Activated T-helper 1 cell treated with anti-CD3 and anti-CD28 coated beads, Interleukin-12 subunit alpha, Interleukin-12 subunit beta, Interleukin-2, Interleukin-4 antibody, amounts not matched to agents 30 ng/mL and 10 ng/mL and 1 ng/mL, durations not matched to agents 14 hours and 24 hours and 36 hours (primary cell): Measurements from ENCODE around the gene CNTLN. TPM values are rescaled to one million over a fixed set of nuclear protein-coding genes. Genes with fewer than 3 reads are reported as not detected.
"Not testable (repeated sequence)": the region's sequence is repeated elsewhere in the genome, so short reads cannot be mapped to it uniquely, and the experiment has no call there.

Source experiments
- DNase-seq: peaks from one replicate; pipeline ENCODE4 v3.0.0; 2021; ENCODE audit warnings: low spot score
- H3K27ac Mint-ChIP-seq: one replicate; pipeline ENCODE4 v1.8.0; 2021; ENCODE audit warnings: mild to moderate bottlenecking, mixed read lengths
- H3K27me3 Mint-ChIP-seq: one replicate; pipeline ENCODE4 v1.8.0; 2022; ENCODE audit warnings: mild to moderate bottlenecking, moderate library complexity, mixed read lengths; ENCODE audit not compliant: insufficient read depth
- H3K36me3 Mint-ChIP-seq: one replicate; pipeline ENCODE4 v1.8.0; 2021; ENCODE audit warnings: low read depth, mixed read lengths
- H3K4me1 Mint-ChIP-seq: one replicate; pipeline ENCODE4 v1.8.0; 2021; ENCODE audit warnings: low read depth, mixed read lengths
- H3K4me3 Mint-ChIP-seq: one replicate; pipeline ENCODE4 v1.8.0; 2021; ENCODE audit warnings: mild to moderate bottlenecking, moderate library complexity, mixed read lengths
- H3K9me3 Mint-ChIP-seq: one replicate; pipeline ENCODE4 v1.8.0; 2021; ENCODE audit warnings: mixed read lengths
- intact Hi-C: fragments of 100-400 bp; cut with micrococcal nuclease; formaldehyde crosslinking; loops from one replicate; pipeline ENCODE4 v1.15.1; 2024
- total RNA-seq: library from RNA; stranded (reverse); gene quantifications from 2 replicates; pipeline ENCODE4 v1.2.3, GENCODE V29; 2022

Gene CNTLN
- total RNA-seq, 1 donor from 2014 or later = 1.5 TPM

DNA sequence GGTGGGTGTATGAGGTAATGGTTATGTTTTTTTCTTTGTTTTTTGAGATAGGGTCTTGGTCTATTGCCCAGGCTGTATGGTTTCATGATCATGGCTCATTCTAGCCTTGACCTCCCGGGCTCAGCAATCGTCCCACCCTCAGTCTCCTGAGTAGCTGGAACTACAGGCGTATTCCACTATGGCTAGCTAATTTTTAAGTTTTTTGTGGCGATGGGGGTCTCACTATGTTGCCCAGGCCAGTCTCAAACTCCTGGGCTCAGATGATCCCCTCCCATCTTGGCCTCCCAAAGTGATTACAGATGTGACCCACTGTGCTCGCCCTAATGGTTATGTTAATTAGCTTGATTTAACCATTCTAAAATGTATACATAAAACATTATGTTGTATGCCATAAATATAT is 5.6 kb downstream of the CNTLN start:
- H3K36me3 Mint-ChIP-seq = no peaks in the 10 kb centered on the region
- H3K9me3 Mint-ChIP-seq = peaks cover 5% of the 10 kb centered on the region
- no peak overlapping the region for H3K4me3 Mint-ChIP-seq
- intact Hi-C loops = no loop called here
- no peak overlapping the region for H3K27ac Mint-ChIP-seq
- DNase-seq = no peak
- H3K4me1 Mint-ChIP-seq = no peaks in the 10 kb centered on the region
- no peaks in the 10 kb centered on the region for H3K27me3 Mint-ChIP-seq

DNA sequence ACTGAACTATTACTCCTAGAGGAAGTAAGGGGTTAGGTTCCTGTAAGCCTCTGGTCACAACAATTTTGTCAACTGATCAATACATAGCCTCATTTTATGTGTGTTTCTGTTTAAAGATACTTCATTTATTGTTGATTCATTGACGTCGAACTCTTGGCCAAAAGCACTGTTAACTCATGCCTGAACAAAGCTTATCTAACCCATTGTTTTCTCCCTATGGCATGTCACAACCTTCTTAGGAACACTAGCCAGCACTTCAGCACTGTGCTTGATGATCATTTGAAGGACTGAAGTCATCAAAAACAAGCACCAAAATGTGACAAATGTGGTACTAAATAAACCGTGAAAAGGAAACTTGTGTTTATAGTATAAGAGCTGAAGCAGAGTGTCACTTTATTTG is 13.5 kb downstream of the CNTLN start:
- H3K4me3 Mint-ChIP-seq = no peak overlapping the region
- H3K36me3 Mint-ChIP-seq = peaks cover 1% of the 10 kb centered on the region
- H3K9me3 Mint-ChIP-seq = peaks cover 3% of the 10 kb centered on the region
- intact Hi-C loops = no loop called here
- no peak for DNase-seq
- H3K27ac Mint-ChIP-seq = no peak overlapping the region
- no peaks in the 10 kb centered on the region for H3K4me1 Mint-ChIP-seq
- H3K27me3 Mint-ChIP-seq = no peaks in the 10 kb centered on the region

DNA sequence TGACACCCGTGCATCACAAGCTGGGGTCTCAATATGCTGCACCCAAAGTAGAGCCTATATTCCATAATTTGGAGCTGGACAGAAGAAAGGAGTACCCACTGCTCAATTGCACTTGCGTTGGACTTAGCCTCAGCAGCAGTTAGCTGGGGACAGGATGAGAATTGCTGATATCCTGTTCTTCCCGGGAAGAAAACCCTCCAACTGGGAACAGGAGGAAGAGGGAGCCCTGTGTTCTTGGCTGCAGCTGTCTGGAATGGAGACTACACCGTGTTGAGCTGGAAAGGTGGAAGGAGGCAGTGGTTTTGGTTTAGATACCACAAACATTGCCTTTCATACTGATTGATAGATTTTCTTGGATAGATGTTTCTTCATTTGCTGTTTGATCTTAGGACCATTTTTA is 24.6 kb downstream of the CNTLN start:
- H3K9me3 Mint-ChIP-seq = no peaks in the 10 kb centered on the region
- no peaks in the 10 kb centered on the region for H3K4me1 Mint-ChIP-seq
- H3K27ac Mint-ChIP-seq = no peak overlapping the region
- H3K27me3 Mint-ChIP-seq = no peaks in the 10 kb centered on the region
- DNase-seq = no peak
- no peaks in the 10 kb centered on the region for H3K36me3 Mint-ChIP-seq
- H3K4me3 Mint-ChIP-seq = no peak overlapping the region
- intact Hi-C loops = loop anchor here (1.0 kb wide), 1 partner anchor 20 kb away; no protein-coding TSS in a partner anchor

DNA sequence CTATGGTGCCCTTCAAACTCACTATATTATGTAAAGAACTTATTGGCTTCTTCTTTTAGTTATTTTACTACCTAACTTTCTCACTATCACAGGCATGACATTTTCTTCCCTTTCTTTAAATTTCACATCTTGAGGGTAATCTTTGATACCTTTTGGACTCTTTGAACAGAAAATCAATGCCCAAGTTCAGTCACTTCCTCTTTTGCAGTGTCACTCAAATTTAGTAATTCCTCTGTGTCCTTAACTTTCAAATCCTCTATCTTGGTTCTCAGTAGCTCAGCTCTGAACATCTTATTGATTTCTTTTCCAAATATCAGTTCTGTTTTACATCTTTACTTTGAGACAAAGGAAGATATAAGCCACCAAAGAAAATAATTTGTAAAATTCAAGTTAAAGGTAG is 25.5 kb downstream of the CNTLN start:
- Mint-ChIP-seq H3K4me3 (no peak overlapping the region), H3K27me3 (no peaks in the 10 kb centered on the region), H3K36me3 (no peaks in the 10 kb centered on the region), H3K27ac (no peak overlapping the region), H3K9me3 (no peaks in the 10 kb centered on the region), H3K4me1 (no peaks in the 10 kb centered on the region)
- DNase-seq = no peak
- intact Hi-C loops = no loop called here

DNA sequence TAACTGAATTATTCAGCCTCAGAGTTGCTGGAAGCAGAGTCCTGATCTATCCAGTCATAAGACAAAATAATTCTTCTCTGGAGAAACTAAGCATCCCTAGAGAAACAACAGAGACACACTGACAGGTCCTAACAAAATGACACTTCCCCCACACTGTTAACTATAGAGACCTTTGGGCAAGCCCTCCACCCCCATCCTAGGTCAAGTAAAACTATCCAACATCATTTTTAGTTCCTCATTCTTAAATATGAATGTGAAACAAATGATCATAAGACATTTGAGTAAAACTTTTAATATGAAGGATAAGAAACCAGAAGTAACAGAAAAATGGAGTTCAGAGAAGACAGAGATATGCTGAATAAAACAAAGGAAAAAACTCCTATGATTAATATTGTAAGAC is 30.9 kb downstream of the CNTLN start:
- Mint-ChIP-seq H3K27ac (no peak overlapping the region), H3K9me3 (peaks cover 10% of the 10 kb centered on the region), H3K27me3 (no peaks in the 10 kb centered on the region), H3K4me1 (no peaks in the 10 kb centered on the region), H3K4me3 (no peak overlapping the region), H3K36me3 (no peaks in the 10 kb centered on the region)
- intact Hi-C loops = no loop called here
- DNase-seq = no peak

DNA sequence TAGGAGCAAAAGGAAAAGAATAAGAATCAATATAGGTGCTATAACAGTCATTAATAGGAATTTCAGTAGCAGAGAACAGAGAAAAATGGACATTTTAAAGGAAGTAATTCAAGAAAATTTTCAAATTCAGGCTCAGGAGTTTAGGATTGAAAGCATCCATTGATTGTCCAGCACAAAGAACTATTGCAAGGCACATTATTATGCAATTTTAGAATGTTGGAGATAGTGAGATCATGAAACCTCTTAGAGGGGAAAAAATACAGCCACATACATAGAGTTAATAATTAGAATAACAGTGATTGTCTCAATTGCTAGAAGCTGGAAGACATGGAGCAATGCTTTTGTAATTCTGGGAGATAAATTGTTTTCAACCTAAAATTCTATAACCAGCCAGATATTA is 31.5 kb downstream of the CNTLN start:
- DNase-seq = no peak
- Mint-ChIP-seq H3K4me1 (no peaks in the 10 kb centered on the region), H3K36me3 (no peaks in the 10 kb centered on the region), H3K27me3 (no peaks in the 10 kb centered on the region), H3K4me3 (no peak overlapping the region), H3K27ac (no peak overlapping the region), H3K9me3 (peaks cover 10% of the 10 kb centered on the region)
- intact Hi-C loops = no loop called here

DNA sequence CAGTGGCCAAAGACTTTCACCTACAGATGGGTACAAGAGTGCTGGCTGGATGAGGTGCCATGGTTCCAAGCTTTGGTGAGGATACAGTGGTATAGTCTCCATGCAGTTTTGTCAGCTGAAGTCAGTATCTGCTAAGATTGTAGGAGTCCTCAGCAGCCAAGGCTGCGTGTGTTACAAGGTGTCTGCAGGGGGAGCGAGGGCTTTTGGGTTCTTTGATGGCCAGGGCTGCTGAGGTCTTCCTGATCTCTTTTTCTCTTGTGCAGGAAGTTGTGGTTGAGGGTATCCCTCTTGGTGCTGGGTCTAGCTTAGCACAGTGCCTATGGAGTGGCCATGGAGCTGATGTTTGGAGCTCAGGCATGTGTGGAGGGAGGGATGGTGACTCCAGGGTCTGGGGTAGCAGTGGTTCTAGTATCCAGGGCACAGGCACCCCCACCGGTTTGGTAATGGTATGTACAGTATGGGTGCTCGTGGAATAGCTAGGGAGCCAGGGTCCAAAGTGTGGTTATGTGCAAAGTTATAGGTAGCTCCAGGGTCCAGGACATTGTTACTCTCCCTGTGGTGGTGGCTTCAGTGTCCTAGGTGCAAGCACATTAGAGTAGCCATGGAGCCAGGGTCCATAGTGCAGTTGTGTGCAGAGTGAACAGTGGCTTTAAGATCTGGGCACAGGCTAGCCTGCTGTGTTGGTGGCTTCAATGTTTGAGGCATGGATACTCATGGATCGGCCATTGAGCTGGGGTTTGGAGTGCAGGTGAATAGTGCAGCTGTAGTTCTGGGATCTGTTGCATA is 36.7 kb downstream of the CNTLN start:
- Mint-ChIP-seq H3K36me3 (no peaks in the 10 kb centered on the region), H3K4me1 (no peaks in the 10 kb centered on the region), H3K27me3 (no peaks in the 10 kb centered on the region), H3K4me3 (no peak overlapping the region), H3K27ac (no peak overlapping the region), H3K9me3 (peaks cover 10% of the 10 kb centered on the region)
- intact Hi-C loops = no loop called here
- DNase-seq = no peak

DNA sequence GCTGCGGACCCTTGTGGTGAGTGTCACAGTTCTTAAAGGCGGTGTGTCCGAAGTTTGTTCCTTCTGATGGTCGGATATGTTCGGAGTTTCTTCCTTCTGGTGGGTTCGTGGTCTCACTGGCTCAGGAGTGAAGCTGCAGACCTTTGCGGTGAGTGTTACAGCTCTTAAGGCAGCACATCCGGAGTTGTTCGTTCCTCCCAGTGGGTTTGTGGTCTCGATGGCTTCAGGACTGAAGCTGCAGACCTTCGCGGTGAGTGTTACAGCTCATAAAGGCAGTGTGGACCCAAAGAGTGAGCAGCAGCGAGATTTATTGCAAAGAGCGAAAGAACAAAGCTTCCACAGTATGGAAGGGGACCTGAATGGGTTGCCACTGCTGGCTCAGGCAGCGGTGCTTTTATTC is 42.7 kb downstream of the CNTLN start:
- intact Hi-C loops, H3K36me3 Mint-ChIP-seq, DNase-seq, H3K9me3 Mint-ChIP-seq, H3K27ac Mint-ChIP-seq, H3K4me1 Mint-ChIP-seq, H3K27me3 Mint-ChIP-seq, H3K4me3 Mint-ChIP-seq: not testable (repeated sequence)

DNA sequence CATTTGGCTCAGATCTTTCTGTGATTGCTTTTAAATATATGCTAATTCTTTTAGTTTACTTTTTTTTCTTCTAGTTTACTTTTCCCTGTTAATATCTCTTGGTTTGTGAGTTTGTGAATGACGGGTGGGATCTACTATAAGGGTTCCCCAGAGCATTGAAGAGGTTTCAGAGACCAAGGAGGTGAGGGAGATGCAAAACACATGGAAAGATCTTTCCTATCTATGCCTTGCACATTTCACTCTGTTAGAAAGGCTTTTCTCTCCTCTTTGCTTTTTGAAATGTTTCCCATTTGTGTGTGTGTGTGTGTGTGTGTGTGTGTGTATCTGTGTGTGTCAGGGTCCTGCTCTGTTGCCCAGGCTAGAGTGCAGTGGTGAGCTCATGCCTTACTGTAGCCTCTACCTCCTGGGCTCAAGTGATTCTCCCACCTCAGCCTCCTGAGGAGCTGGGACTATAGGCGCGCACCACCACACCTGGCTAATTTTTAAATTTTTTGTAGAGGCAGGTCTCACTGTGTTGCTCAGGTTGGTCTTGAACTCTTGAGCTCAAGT is 50.7 kb downstream of the CNTLN start:
- no peak for DNase-seq
- H3K4me1 Mint-ChIP-seq = no peaks in the 10 kb centered on the region
- H3K36me3 Mint-ChIP-seq = no peaks in the 10 kb centered on the region
- no peaks in the 10 kb centered on the region for H3K27me3 Mint-ChIP-seq
- peaks cover 7% of the 10 kb centered on the region for H3K9me3 Mint-ChIP-seq
- no peak overlapping the region for H3K4me3 Mint-ChIP-seq
- H3K27ac Mint-ChIP-seq = no peak overlapping the region
- intact Hi-C loops = no loop called here

DNA sequence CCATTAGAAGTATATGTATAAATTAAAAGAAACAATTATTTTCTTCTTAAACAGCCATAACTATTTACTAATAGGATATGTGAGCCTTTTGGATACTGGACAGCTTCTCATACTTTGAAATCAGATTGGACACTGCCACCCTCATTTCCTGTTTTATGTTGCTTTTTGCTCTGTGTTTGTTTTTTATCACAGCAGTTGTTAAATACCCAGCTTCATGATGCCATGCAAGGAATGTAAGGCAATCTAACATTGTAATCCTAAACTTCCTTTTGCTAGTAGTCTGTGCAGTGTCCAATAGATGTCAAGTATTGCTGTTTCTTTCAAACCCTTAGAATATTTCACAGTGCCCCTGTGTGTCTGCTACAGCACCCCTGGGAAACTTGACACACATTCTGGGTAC is 56.2 kb downstream of the CNTLN start:
- Mint-ChIP-seq H3K36me3 (no peaks in the 10 kb centered on the region), H3K4me1 (no peaks in the 10 kb centered on the region), H3K27me3 (no peaks in the 10 kb centered on the region), H3K27ac (no peak overlapping the region), H3K9me3 (peaks cover 4% of the 10 kb centered on the region), H3K4me3 (no peak overlapping the region)
- DNase-seq = no peak
- intact Hi-C loops = no loop called here

DNA sequence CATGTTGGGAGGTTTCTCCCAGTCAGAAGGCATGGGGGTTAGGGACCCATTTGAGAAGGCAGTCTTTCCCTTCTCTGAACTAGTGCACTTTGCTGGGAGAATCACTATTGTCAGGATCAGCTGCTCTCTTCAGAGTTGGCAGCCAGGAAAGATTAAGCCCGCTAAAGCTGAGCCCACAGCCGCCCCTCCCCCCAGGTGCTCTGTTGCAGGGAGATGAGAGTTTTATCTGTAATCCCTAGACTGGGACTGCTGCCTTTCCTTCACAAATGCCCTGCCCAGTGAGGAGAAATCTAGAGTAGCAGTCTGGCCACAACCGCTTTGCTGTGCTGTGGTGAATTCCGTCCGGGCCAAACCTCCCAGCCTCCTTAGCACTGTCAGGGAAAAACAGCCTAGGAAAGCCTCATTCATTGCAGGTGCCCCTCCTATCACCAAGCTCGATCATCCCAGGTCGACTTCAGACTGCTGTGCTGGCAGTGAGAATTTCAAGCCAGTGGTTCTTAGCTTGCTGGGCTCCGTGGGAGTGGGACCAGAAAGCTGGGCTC is 69.8 kb downstream of the CNTLN start:
- no peak for DNase-seq
- intact Hi-C loops = no loop called here

DNA sequence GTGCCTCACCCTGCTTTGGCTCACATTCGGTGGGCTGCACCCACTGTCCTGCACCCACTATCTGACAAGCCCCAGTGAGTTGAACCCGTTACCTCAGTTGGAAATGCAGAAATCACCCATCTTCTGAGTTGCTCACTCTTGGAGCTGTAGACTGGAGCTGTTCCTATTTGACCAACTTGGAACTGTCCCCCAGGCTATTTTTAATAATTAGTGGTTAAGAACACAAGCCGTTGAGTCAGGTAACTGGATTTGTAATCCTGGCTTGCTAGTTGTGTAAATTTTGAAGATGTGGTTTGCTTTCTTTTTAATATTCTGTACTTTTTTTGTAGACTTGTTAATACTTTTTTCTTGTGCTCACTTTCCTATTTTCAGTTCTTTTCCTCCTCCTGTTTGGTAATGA is 81.2 kb downstream of the CNTLN start:
- Mint-ChIP-seq H3K4me3 (no peak overlapping the region), H3K9me3 (peaks cover 15% of the 10 kb centered on the region), H3K27ac (no peak overlapping the region), H3K4me1 (no peaks in the 10 kb centered on the region), H3K27me3 (no peaks in the 10 kb centered on the region), H3K36me3 (no peaks in the 10 kb centered on the region)
- intact Hi-C loops = no loop called here
- no peak for DNase-seq

More for the DNA sequence above, 69.8 kb downstream of the CNTLN start:
- Mint-ChIP-seq H3K9me3 (peaks cover 28% of the 10 kb centered on the region), H3K4me3 (no peak overlapping the region), H3K36me3 (no peaks in the 10 kb centered on the region), H3K4me1 (no peaks in the 10 kb centered on the region), H3K27ac (no peak overlapping the region), H3K27me3 (no peaks in the 10 kb centered on the region)

DNA sequence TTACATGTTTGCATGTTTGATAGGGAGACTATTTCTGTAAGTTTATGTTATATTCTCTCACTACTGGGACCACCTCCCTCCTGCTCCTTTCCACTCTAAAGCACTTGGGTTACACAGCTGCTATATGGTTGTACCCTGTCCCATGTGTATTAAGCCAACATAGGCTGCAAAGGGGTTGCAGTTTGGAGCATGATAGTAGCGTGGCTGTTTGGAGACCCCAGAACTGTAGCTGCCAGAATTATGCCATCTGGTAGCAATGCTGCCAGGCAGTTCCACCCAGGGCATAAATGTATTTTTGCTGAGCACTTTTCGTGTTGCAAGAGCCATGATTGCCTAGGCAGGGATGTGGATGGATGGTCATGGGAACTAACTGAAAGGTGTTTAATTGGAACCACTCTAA is 81.8 kb downstream of the CNTLN start:
- no peaks in the 10 kb centered on the region for H3K36me3 Mint-ChIP-seq

More for the DNA sequence above, 81.8 kb downstream of the CNTLN start:
- Mint-ChIP-seq H3K4me3 (no peak overlapping the region), H3K27ac (no peak overlapping the region), H3K4me1 (no peaks in the 10 kb centered on the region), H3K27me3 (no peaks in the 10 kb centered on the region), H3K9me3 (peaks cover 15% of the 10 kb centered on the region)
- no peak for DNase-seq
- intact Hi-C loops = no loop called here
